Keratinocyte (primary cell): ENCODE results near the gene PARD3. TPM values are rescaled to one million over a fixed set of nuclear protein-coding genes. Genes with fewer than 3 reads are reported as not detected.

Source experiments
- DNase-seq: peaks from one replicate; pipeline ENCODE4 v3.0.0-alpha.2; 2011; ENCODE audit warnings: low read depth, missing footprints, low spot score
- FAIRE-seq: peaks from 2 replicates; lab custom pipeline; 2011; peaks lifted over from hg19 to GRCh38; lab: Jason Lieb, UNC
- H2AFZ ChIP-seq: 2 replicates; pipeline ENCODE4 v1.6.0; 2012; ENCODE audit warnings: low read length, control low read depth, inconsistent platforms; ENCODE audit not compliant: control insufficient read depth
- H3K27ac ChIP-seq: 2 replicates; pipeline ENCODE4 v1.5.1; 2011; ENCODE audit warnings: low read length; ENCODE audit not compliant: control insufficient read depth, insufficient read depth
- H3K27me3 ChIP-seq: 3 replicates; pipeline ENCODE4 v1.6.0; 2011; ENCODE audit warnings: low read length; ENCODE audit not compliant: control insufficient read depth, insufficient read depth; ENCODE audit errors: extremely low read depth
- H3K36me3 ChIP-seq, 2 experiments: 2 replicates in 1 of 2; 3 replicates in 1 of 2; pipeline ENCODE4 v1.5.1; 2011; ENCODE audit warnings: low read length in 2 of 2, mild to moderate bottlenecking in 1 of 2; ENCODE audit not compliant: control insufficient read depth in 2 of 2, insufficient read depth in 2 of 2; ENCODE audit errors: extremely low read depth in 1 of 2
- H3K4me1 ChIP-seq: 3 replicates; pipeline ENCODE4 v1.5.1; 2011; ENCODE audit warnings: low read length; ENCODE audit not compliant: control insufficient read depth, insufficient read depth; ENCODE audit errors: extremely low read depth
- H3K4me2 ChIP-seq: 3 replicates; pipeline ENCODE4 v1.6.0; 2011; ENCODE audit warnings: low read depth, low read length; ENCODE audit not compliant: control insufficient read depth, insufficient read depth; ENCODE audit errors: extremely low read depth
- H3K4me3 ChIP-seq, 3 experiments: fragments of 200-600 bp in 1 of 3; sonication (generic) in 1 of 3; 2 replicates in 2 of 3; 3 replicates in 1 of 3; pipeline ENCODE4 v1.5.1; 2011 to 2016; ENCODE audit warnings: low read length in 3 of 3, mild to moderate bottlenecking in 3 of 3, control low read depth in 2 of 3, inconsistent platforms in 1 of 3, low read depth in 1 of 3, mixed read lengths in 1 of 3, mixed run types in 1 of 3, moderate library complexity in 1 of 3; ENCODE audit not compliant: control insufficient read depth in 2 of 3, insufficient read depth in 2 of 3; ENCODE audit errors: extremely low read depth in 1 of 3
- H3K79me2 ChIP-seq: 2 replicates; pipeline ENCODE4 v1.6.0; 2012; ENCODE audit warnings: low read length; ENCODE audit not compliant: control insufficient read depth, insufficient read depth
- H3K9ac ChIP-seq: 3 replicates; pipeline ENCODE4 v1.6.0; 2011; ENCODE audit warnings: low read length; ENCODE audit not compliant: control insufficient read depth, insufficient read depth; ENCODE audit errors: extremely low read depth
- H3K9me1 ChIP-seq: 3 replicates; pipeline ENCODE4 v1.6.0; 2011; ENCODE audit warnings: low read length; ENCODE audit not compliant: control insufficient read depth, insufficient read depth; ENCODE audit errors: extremely low read depth
- H3K9me3 ChIP-seq: 2 replicates; pipeline ENCODE4 v1.5.1; 2012; ENCODE audit warnings: low read depth, low read length; ENCODE audit not compliant: control insufficient read depth
- H4K20me1 ChIP-seq: 3 replicates; pipeline ENCODE4 v1.6.0; 2011; ENCODE audit warnings: low read length; ENCODE audit not compliant: control insufficient read depth, insufficient read depth; ENCODE audit errors: extremely low read depth
- EZH2 ChIP-seq: IDR thresholded peaks from one replicate; pipeline ENCODE4 v1.6.1; 2012; ENCODE audit warnings: inconsistent platforms, mild to moderate bottlenecking, low read length, moderate library complexity
- dilution Hi-C: fragments of 300-500 bp; cut with MboI; formaldehyde crosslinking; loops from one replicate; pipeline ENCODE4 v1.7.0; 2020; ENCODE audit warnings: low sequenced_read_pairs; ENCODE audit not compliant: extremely low pct_ligation_motif_present
- polyA plus RNA-seq, 5 experiments: library from polyadenylated mRNA; depleted of rRNA in 3 of 5; stranded (reverse) in 3 of 5; stranded (forward) in 1 of 5; unstranded in 1 of 5; fragments of >200 nt; gene quantifications; 1 replicate in 1 of 5; 2 replicates in 3 of 5; 3 replicates in 1 of 5; pipeline versions ENCODE4 v1.2.1 to v1.2.3, GENCODE V29; 2011 to 2012; ENCODE audit warnings: missing spikeins in 2 of 5, low read depth in 1 of 5, low replicate concordance in 1 of 5
- TF ChIP-seq, protein P1 (sequence below), 3 experiments: IDR thresholded peaks in 1 of 3; conservative IDR thresholded peaks in 1 of 3; optimal IDR thresholded peaks in 1 of 3; 2 replicates in 2 of 3; 3 replicates in 1 of 3; pipeline versions ENCODE3 to v1.5.1; 2011; ENCODE audit warnings: low read length in 3 of 3, mild to moderate bottlenecking in 3 of 3, moderate library complexity in 2 of 3, control low read depth in 1 of 3, inconsistent platforms in 1 of 3; ENCODE audit not compliant: insufficient read depth in 2 of 3; ENCODE audit errors: extremely low read depth in 1 of 3

Gene PARD3
- polyA plus RNA-seq, 1 donor (not counting 4 experiments of a cell fraction or from before 2014, with no cell fraction given) = 46.4 TPM

DNA sequence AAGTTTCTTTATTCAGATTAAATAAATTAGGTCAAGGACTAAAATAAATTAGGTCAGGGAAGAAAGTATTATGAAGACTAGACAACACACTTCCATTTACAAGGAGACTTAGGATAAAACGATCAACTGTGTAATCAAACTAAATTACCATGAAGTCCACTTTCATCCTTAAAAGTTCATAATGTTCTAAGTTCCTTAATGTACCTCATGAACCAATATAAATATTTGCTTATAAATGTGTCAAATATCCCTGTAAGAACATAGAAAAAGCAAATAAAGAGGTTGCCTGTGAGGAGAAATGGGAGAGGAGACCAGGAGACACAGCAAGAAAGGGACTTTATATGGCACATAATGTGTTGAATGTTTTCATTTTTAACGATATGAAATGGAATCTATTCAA lies 345.6 kb downstream of the PARD3 start:
- no peaks in the 10 kb centered on the region for H3K79me2 ChIP-seq
- no peak for FAIRE-seq
- H3K4me1 ChIP-seq = peaks cover 17% of the 10 kb centered on the region

DNA sequence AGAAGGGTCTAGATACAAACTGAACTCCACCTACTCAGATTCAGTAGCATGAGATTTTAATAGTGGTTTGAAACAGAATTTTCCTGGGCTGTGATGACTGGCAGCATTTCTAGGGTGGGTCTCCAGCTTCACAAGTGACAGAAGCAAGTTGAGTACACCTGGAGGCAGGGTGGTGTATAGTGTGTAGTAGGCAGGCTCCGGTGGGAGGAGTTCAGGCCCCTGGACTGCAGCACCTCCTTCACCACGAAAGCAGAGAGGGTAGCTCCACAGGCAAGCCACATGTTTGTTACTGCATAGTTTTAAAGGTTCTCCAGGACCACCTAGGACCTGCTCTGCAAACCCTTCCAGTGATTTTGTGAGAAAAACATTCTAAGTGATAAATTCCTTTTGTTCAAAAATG lies 347.2 kb downstream of the PARD3 start:
- H3K9me3 ChIP-seq = no peaks in the 10 kb centered on the region
- no peak overlapping the region for H3K9ac ChIP-seq
- dilution Hi-C loops = no loop called here
- no peak overlapping the region for H3K4me3 ChIP-seq
- FAIRE-seq (no peak), DNase-seq (no peak)
- no peak overlapping the region for H2AFZ ChIP-seq
- no peak for TF ChIP-seq EZH2
- TF ChIP-seq, protein P1, sequence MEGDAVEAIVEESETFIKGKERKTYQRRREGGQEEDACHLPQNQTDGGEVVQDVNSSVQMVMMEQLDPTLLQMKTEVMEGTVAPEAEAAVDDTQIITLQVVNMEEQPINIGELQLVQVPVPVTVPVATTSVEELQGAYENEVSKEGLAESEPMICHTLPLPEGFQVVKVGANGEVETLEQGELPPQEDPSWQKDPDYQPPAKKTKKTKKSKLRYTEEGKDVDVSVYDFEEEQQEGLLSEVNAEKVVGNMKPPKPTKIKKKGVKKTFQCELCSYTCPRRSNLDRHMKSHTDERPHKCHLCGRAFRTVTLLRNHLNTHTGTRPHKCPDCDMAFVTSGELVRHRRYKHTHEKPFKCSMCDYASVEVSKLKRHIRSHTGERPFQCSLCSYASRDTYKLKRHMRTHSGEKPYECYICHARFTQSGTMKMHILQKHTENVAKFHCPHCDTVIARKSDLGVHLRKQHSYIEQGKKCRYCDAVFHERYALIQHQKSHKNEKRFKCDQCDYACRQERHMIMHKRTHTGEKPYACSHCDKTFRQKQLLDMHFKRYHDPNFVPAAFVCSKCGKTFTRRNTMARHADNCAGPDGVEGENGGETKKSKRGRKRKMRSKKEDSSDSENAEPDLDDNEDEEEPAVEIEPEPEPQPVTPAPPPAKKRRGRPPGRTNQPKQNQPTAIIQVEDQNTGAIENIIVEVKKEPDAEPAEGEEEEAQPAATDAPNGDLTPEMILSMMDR (optimal IDR thresholded peaks at IDR 0.05 in 1 of 3, IDR thresholded peaks at IDR 0.05 in 1 of 3, conservative IDR thresholded peaks at IDR 0.05 in 1 of 3; ENCODE audit: extremely low read depth in 1 of 3, insufficient read depth in 2 of 3, low read length in 3 of 3) = no peak
- H3K4me2 ChIP-seq = no peak overlapping the region
- H3K79me2 ChIP-seq = no peaks in the 10 kb centered on the region
- peaks cover 8% of the 10 kb centered on the region for H3K4me1 ChIP-seq
- H3K27ac ChIP-seq = no peak overlapping the region
- peaks cover 1 to 4% of the 10 kb centered on the region in 2 experiments for H3K36me3 ChIP-seq
- no peaks in the 10 kb centered on the region for H3K27me3 ChIP-seq
- no peaks in the 10 kb centered on the region for H3K9me1 ChIP-seq
- H4K20me1 ChIP-seq = no peaks in the 10 kb centered on the region

More for the DNA sequence above, 345.6 kb downstream of the PARD3 start:
- no peak for DNase-seq
- peaks cover 2% of the 10 kb centered on the region for H3K9me1 ChIP-seq
- H3K4me3 ChIP-seq = no peak overlapping the region
- H3K27ac ChIP-seq = no peak overlapping the region
- H4K20me1 ChIP-seq = no peaks in the 10 kb centered on the region
- peaks cover 1 to 4% of the 10 kb centered on the region in 2 experiments for H3K36me3 ChIP-seq
- no peak overlapping the region for H2AFZ ChIP-seq
- no peaks in the 10 kb centered on the region for H3K27me3 ChIP-seq
- no peak overlapping the region for H3K4me2 ChIP-seq
- no peak overlapping the region for H3K9ac ChIP-seq
- no peak for TF ChIP-seq EZH2
- TF ChIP-seq, protein P1 (optimal IDR thresholded peaks at IDR 0.05 in 1 of 3, IDR thresholded peaks at IDR 0.05 in 1 of 3, conservative IDR thresholded peaks at IDR 0.05 in 1 of 3; ENCODE audit: extremely low read depth in 1 of 3, insufficient read depth in 2 of 3, low read length in 3 of 3) = no peak
- dilution Hi-C loops = no loop called here
- no peaks in the 10 kb centered on the region for H3K9me3 ChIP-seq
